Nucleus accumbens (tissue), 56 donors: ENCODE measurements around the gene DDA1.
A peak's percentile ranks its signal among the peaks of the same experiment; 100 is the strongest.
"Not testable (repeated sequence)": the region's sequence is repeated elsewhere in the genome, so short reads cannot be mapped to it uniquely, and the experiment has no call there.

ENCODE experiments used
- DNase-seq, 56 donors: peaks; one replicate each; lab custom pipeline; 2025; lab: John Stamatoyannopoulos, UW

Gene DDA1

GRCh38 chr19:17339088-17339741 lies 29.9 kb downstream of the DDA1 start:
- peak in 3 of 56 donors; percentile 21 to 52 (median 42) for DNase-seq

DNA sequence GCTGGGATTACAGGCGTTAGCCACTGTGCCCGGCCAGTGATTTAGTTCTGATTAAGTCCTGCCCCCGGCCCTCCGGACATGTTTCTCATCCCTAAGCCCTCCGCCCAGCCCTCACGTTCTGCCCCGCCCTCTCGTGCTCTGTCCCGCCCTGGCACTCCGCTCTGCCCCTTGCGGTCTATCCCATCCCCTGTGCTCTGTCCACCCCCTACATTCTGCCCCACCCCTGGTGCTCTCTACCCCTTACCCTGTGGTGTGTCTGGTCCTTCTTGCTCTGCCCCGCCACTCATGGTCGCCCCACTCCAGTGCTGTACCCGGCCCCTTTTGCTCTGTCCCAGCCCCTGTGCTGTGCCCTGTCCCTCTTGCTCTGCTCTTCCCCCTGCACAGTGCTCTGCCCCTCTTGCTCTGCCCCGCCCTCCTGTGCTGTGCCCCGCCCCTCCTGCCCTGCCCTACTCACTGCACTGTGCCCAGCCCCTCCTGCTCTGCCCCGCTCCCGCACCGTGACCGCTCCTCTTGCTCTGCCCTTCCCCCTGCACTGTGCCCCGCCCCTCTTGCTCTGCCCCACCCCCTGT lies 31.0 kb downstream of the DDA1 start:
- DNase-seq, result peak in 1 of 56 donors; percentile 8

DNA sequence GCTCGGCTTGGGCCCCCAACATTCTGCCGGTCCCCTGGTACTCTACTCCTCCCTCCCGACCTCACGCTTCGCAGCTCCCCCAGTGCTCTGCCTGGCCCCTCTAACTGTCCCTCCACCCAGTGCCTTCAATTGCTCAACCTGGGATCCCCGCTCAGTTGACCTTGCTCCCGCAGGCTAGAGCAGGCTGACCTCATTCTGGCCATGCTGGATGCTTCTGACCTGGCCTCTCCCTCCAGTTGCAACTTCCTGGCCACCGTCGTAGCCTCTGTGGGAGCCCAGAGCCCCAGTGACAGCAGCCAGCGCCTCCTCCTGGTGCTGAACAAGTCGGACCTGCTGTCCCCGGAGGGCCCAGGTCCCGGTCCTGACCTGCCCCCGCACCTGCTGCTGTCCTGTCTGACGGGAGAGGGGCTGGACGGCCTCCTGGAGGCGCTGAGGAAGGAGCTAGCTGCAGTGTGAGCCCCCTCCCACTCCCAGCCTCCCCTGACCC lies 31.6 kb downstream of the DDA1 start:
- no peak for DNase-seq

DNA sequence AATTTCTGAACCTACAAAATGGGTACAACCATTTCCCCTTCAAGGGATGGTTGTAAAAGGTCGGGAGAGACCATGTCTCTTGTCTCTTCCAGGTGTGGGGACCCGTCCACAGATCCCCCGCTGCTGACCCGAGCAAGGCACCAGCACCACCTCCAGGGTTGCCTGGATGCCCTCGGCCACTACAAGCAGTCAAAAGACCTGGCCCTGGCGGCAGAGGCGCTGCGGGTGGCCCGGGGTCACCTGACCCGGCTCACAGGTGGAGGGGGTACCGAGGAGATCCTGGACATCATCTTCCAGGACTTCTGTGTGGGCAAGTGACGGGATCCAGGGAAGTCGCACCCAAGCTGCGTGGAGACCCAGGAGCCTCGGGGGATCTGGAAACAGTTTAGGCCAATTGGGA lies 32.0 kb downstream of the DDA1 start:
- DNase-seq, result no peak

DNA sequence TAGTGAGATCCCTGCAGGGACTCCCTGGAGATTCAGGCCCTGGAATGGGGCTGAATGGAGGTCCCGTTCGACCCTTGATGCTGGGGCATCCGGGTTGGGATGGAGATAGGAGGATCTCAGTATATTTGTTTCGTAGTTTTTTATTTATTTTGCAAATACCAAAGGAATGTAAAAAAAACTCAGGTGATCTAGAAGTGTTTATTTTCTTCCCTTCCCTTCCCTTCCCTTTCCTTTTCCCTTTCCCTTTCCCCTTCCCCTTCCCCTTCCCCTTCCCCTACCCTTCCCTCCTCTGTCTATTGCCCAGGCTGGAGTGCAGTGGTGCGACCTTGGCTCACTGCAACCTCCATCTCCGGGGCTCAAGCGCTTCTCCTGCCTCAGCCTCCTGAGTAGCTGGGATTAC lies 32.5 kb downstream of the DDA1 start:
- DNase-seq, result no peak

- peak in 40 of 56 donors; percentile 11 to 83 (median 42) for DNase-seq
Measured at GRCh38 chr19:17346109-17346671, 36.8 kb downstream of the DDA1 start.

- DNase-seq, result no peak
Measured at GRCh38 chr19:17347361-17347760, 38.0 kb downstream of the DDA1 start.

GRCh38 chr19:17347877-17348276 lies 38.5 kb downstream of the DDA1 start:
- DNase-seq, result no peak

GRCh38 chr19:17348700-17349099 lies 39.3 kb downstream of the DDA1 start:
- peak in 2 of 56 donors; percentile 13 to 15 for DNase-seq

GRCh38 chr19:17351815-17352435 lies 42.6 kb downstream of the DDA1 start:
- no peak for DNase-seq

- DNase-seq, result peak in 2 of 56 donors; percentile 10 to 15
Measured at GRCh38 chr19:17352608-17353280, 43.4 kb downstream of the DDA1 start.

GRCh38 chr19:17353386-17353785 lies 44.0 kb downstream of the DDA1 start:
- no peak for DNase-seq

- no peak for DNase-seq
Measured at GRCh38 chr19:17357078-17357666, 47.8 kb downstream of the DDA1 start.

DNA sequence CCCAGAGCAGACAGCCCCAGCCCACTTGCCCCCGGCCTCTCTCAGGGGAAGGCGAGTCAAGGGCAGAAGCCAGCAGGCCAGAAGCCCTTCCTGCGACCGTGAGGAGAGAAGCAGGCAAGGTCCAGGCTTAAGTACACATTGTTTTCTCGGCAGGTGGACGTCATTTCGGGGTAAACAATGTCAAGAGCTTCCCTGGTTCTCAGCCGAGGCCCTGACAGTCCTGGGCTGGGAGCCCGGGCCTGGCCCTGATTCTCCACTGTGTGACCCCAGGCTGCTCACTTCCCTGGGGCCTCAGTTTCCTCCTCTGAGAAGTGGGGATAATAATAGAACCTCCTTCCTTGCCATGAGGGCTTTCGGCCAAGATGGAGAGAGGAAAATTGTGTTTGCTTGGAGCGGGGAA lies 48.4 kb downstream of the DDA1 start:
- DNase-seq, result no peak

- no peak for DNase-seq
Measured at GRCh38 chr19:17358395-17358794, 49.0 kb downstream of the DDA1 start.

DNA sequence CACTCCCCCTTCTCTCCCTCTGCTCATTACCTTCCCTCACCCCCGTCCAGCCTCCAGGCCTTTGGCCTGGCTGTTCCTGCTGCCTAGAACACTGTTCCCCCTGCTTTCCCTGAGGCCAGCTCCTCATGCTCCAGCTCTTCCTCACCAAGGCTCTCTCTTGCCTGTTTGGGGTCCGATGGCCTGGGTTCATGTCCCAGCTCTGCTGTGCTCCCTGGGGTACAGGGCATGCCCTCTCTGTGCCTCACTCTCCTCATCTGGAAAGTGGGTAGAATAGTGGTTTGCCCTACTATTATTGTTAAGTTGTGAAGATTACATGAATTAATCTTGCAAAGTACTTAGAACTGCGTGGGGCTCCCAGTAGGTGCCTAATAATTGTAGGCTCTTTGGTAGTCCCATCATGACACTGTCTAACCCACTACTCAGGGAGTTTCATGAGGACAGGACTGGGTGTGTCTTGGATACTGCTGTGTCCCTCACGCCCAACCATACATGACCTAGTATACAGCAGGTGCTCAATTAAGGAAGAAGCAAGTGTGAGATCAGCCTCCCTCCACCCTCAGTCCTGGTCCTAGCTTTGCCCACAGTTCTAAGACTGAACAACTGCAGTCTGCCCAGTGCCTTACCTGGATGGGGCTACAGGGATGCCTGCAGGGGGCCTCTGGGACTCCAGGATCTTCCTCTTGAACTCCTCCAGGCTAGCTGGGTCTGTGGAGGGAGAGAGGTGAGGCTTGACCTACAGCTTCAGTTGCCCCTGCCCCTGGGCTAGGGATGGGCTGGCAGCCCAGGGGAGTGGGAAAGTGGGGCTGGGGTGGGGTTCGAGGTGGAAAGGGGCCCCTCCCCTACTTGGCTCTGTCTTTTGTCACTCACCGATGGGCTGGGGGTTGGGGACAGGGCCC lies 50.8 kb downstream of the DDA1 start:
- no peak for DNase-seq

DNA sequence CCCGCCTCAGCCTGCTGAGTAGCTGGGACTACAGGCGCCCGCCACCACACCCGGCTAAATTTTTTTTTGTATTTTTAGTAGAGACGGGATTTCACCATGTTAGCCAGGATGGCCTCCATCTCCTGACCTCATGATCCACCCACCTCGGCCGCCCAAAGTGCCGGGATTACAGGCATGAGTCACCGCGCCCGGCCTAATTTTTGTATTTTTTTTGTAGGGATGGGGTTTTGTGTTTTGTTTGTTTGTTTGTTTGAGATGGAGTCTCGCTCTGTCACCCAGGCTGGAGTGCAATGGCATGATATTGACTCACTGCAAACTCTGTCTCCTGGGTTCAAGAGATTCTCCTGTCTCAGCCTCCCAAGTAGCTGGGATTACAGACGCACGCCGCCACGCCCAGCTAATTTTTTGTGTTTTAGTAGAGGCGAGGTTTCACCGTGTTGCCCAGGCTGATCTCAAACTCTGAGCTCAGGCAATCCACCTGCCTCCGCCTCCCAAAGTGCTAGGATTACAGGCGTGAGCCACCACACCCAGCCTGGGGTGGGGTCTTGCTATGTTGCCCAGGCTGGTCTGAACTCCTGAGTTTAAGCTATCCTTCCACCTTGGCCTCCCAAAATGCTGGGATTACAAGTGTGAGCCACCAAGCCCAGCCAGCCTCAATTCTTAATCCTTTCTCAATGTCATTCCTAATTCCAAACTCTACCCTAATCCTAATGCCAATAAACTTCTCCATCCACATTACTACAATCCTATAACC lies 54.7 kb downstream of the DDA1 start:
- not testable (repeated sequence) for DNase-seq

DNA sequence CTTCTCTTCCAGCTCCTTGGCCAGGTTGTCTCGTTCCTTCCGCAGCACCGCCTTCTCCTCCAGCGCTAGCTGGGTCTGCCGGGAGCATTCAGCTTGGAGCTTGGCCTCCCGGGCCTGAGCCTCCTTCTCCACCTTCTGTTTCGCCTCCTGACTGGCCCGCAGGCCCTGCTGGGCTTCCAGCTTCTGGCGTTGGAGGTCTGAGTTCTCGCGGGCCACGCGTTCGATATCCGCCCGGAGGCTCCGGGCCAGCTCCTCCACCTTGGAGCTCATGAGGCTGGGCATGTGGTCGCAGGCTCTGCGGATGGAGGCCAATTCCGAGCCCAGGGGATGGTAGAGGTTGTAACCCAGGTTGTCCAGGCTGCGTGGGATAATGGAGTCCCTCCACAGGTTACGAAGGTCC lies 56.0 kb downstream of the DDA1 start:
- no peak for DNase-seq
